HUES64 (cell line): Measurements from ENCODE around the gene MSL2.

Experiments used
- H3K27ac ChIP-seq: 2 replicates; pipeline ENCODE4 v1.7.0; 2013; ENCODE audit warnings: low read depth, low read length, inconsistent platforms
- H3K27me3 ChIP-seq: 2 replicates; pipeline ENCODE4 v1.6.1; 2013; ENCODE audit warnings: mild to moderate bottlenecking, low read length; ENCODE audit not compliant: insufficient read depth
- H3K36me3 ChIP-seq: 2 replicates; pipeline ENCODE4 v1.6.1; 2013; ENCODE audit warnings: mild to moderate bottlenecking, low read length; ENCODE audit not compliant: insufficient read depth
- H3K4me1 ChIP-seq: 2 replicates; pipeline ENCODE4 v1.6.1; 2013; ENCODE audit warnings: mild to moderate bottlenecking, low read length, moderate library complexity; ENCODE audit not compliant: insufficient read depth
- H3K4me3 ChIP-seq: 2 replicates; pipeline ENCODE4 v1.5.1; 2013; ENCODE audit warnings: mild to moderate bottlenecking, low read length, moderate library complexity
- H3K9ac ChIP-seq: 2 replicates; pipeline ENCODE4 v1.6.1; 2013; ENCODE audit warnings: mild to moderate bottlenecking, low read depth, low read length
- H3K9me3 ChIP-seq: 2 replicates; pipeline ENCODE4 v1.6.1; 2013; ENCODE audit warnings: low read depth, low read length; ENCODE audit not compliant: insufficient read depth
- WGBS: fragments of 150-250, 120-280 bp; methylation state at CpG from one replicate; pipeline ENCODE4 v1.1.7; 2013; ENCODE audit warnings: missing lambda C conversion rate; 5-methylcytosine and 5-hydroxymethylcytosine counted together

Gene MSL2

GRCh38 chr3:136114421-136114820, 81.7 kb downstream of the MSL2 start:
- Histone ChIP-seq H3K9ac (no peak overlapping the region), H3K27me3 (no peaks in the 10 kb centered on the region), H3K27ac (no peak overlapping the region), H3K4me3 (no peak overlapping the region), H3K36me3 (peaks cover 4% of the 10 kb centered on the region; the same call in 1 of the 2 replicates), H3K9me3 (peaks cover 23% of the 10 kb centered on the region; the same call in 1 of the 2 replicates), H3K4me1 (no peaks in the 10 kb centered on the region)
- WGBS: 97% methylated on average over 2 of the region's 2 CpGs

- no peaks in the 10 kb centered on the region for H3K4me1 ChIP-seq
- peaks cover 8% of the 10 kb centered on the region for H3K36me3 ChIP-seq
- no peak overlapping the region for H3K9ac ChIP-seq
- H3K27me3 ChIP-seq: no peaks in the 10 kb centered on the region
- peaks cover 19% of the 10 kb centered on the region; the same call in 1 of the 2 replicates for H3K9me3 ChIP-seq
- WGBS: no CpG with 5 or more reads among the region's 2 CpGs
- H3K4me3 ChIP-seq: no peak overlapping the region
- no peak overlapping the region for H3K27ac ChIP-seq
Observed at GRCh38 chr3:136110481-136110880, 85.7 kb downstream of the MSL2 start.

GRCh38 chr3:136109499-136109898, 86.6 kb downstream of the MSL2 start:
- Histone ChIP-seq H3K27ac (no peak overlapping the region), H3K4me3 (no peak overlapping the region), H3K27me3 (no peaks in the 10 kb centered on the region), H3K9me3 (peaks cover 14% of the 10 kb centered on the region; the same call in 1 of the 2 replicates), H3K4me1 (no peaks in the 10 kb centered on the region), H3K36me3 (peaks cover 13% of the 10 kb centered on the region), H3K9ac (no peak overlapping the region)
- 100% methylated on average over 1 of the region's 1 CpG for WGBS

GRCh38 chr3:136106101-136106500, 90.0 kb downstream of the MSL2 start:
- no peaks in the 10 kb centered on the region for H3K9me3 ChIP-seq
- 96% methylated on average over 5 of the region's 6 CpGs for WGBS
- peaks cover 20% of the 10 kb centered on the region for H3K36me3 ChIP-seq
- no peak overlapping the region for H3K27ac ChIP-seq
- H3K27me3 ChIP-seq: no peaks in the 10 kb centered on the region
- H3K9ac ChIP-seq: no peak overlapping the region
- no peak overlapping the region for H3K4me3 ChIP-seq
- H3K4me1 ChIP-seq: no peaks in the 10 kb centered on the region

- H3K27me3 ChIP-seq: no peaks in the 10 kb centered on the region
- 97% methylated on average over 4 of the region's 4 CpGs for WGBS
- H3K9me3 ChIP-seq: no peaks in the 10 kb centered on the region
- H3K36me3 ChIP-seq: peaks cover 20% of the 10 kb centered on the region
- H3K4me3 ChIP-seq: no peak overlapping the region
- H3K27ac ChIP-seq: no peak overlapping the region
- H3K4me1 ChIP-seq: no peaks in the 10 kb centered on the region
- H3K9ac ChIP-seq: no peak overlapping the region
Observed at GRCh38 chr3:136105044-136105443, 91.1 kb downstream of the MSL2 start.
